Measurements from ENCODE around the gene ZNF414. TPM values are rescaled to one million over a fixed set of nuclear protein-coding genes. Genes with fewer than 3 reads are reported as not detected.

ZNF414 gene
- total RNA-seq, 4 donors from 2014 or later = 4.8 to 15.6 (median 7.1) TPM

GRCh38 chr19:8515317-8515716, 1.4 kb upstream of the ZNF414 start:
- TF ChIP-seq CTCF (IDR thresholded peaks at IDR 0.05; ENCODE audit: low read depth) = no peak

- no peak for TF ChIP-seq CTCF (IDR thresholded peaks at IDR 0.05; ENCODE audit: low read depth)
Observed at GRCh38 chr19:8513036-8513686, 806 bp downstream of the ZNF414 start.

- no peak for TF ChIP-seq CTCF (IDR thresholded peaks at IDR 0.05; ENCODE audit: low read depth)
Observed at GRCh38 chr19:8512115-8512967, 1.6 kb downstream of the ZNF414 start.

- TF ChIP-seq CTCF (IDR thresholded peaks at IDR 0.05; ENCODE audit: low read depth) = no peak
Observed at GRCh38 chr19:8511573-8512101, 2.3 kb downstream of the ZNF414 start.

GRCh38 chr19:8510589-8511115, 3.3 kb downstream of the ZNF414 start:
- no peak for TF ChIP-seq CTCF (IDR thresholded peaks at IDR 0.05; ENCODE audit: low read depth)

- TF ChIP-seq CTCF (IDR thresholded peaks at IDR 0.05; ENCODE audit: low read depth) = no peak
Observed at GRCh38 chr19:8506402-8506957, 7.5 kb downstream of the ZNF414 start.
